DOHH2 (cell line): ENCODE measurements around the gene FAM234B.

ENCODE experiments used
- H3F3A ChIP-seq: fragments of 200-600 bp; sonication (generic), shearing (Covaris generic); 2 replicates; pipeline ENCODE4 v1.6.0; 2016; ENCODE audit warnings: antibody characterized with exemption, mild to moderate bottlenecking; ENCODE audit not compliant: control insufficient read depth, insufficient read depth
- H3K27ac ChIP-seq: fragments of 200-600 bp; sonication (generic); 2 replicates; pipeline ENCODE4 v1.5.1; 2014; ENCODE audit warnings: low read depth, mild to moderate bottlenecking, low read length, moderate library complexity
- H3K27me3 ChIP-seq: fragments of 200-600 bp; sonication (generic); 2 replicates; pipeline ENCODE4 v1.6.1; 2014; ENCODE audit warnings: mild to moderate bottlenecking, low read length, mixed read lengths; ENCODE audit not compliant: control insufficient read depth
- H3K36me3 ChIP-seq: fragments of 200-600 bp; sonication (generic); 2 replicates; pipeline ENCODE4 v1.6.1; 2014; ENCODE audit warnings: mild to moderate bottlenecking, low read length, moderate library complexity, mixed read lengths; ENCODE audit not compliant: control insufficient read depth
- H3K4me1 ChIP-seq: fragments of 200-600 bp; sonication (generic); 2 replicates; pipeline ENCODE4 v1.6.1; 2014; ENCODE audit warnings: mild to moderate bottlenecking, low read length, mixed read lengths; ENCODE audit not compliant: control insufficient read depth
- H3K4me2 ChIP-seq: fragments of 200-600 bp; sonication (generic); 2 replicates; pipeline ENCODE4 v1.6.0; 2014; ENCODE audit warnings: mild to moderate bottlenecking, low read length, moderate library complexity
- H3K4me3 ChIP-seq: fragments of 200-600 bp; sonication (generic); 2 replicates; pipeline ENCODE4 v1.5.1; 2014; ENCODE audit warnings: mild to moderate bottlenecking, low read length, mixed read lengths
- H3K79me2 ChIP-seq: fragments of 200-600 bp; sonication (generic); 2 replicates; pipeline ENCODE4 v1.6.1; 2014; ENCODE audit warnings: mild to moderate bottlenecking, low read length, mixed read lengths; ENCODE audit not compliant: control insufficient read depth
- H3K9me2 ChIP-seq: fragments of 200-600 bp; sonication (generic); replicated peaks from 2 replicates; pipeline ENCODE4 v1.6.1; 2014; ENCODE audit warnings: mild to moderate bottlenecking, low read length, mixed read lengths; ENCODE audit not compliant: control insufficient read depth
- H3K9me3 ChIP-seq: fragments of 200-600 bp; sonication (generic); 2 replicates; pipeline ENCODE4 v1.6.1; 2014; ENCODE audit warnings: antibody characterized with exemption, low read length, mixed read lengths; ENCODE audit not compliant: control insufficient read depth, insufficient read depth
- H4K20me1 ChIP-seq: fragments of 200-600 bp; sonication (generic); 2 replicates; pipeline ENCODE4 v1.6.0; 2014; ENCODE audit warnings: low read depth, mild to moderate bottlenecking, antibody characterized with exemption, low read length, moderate library complexity; ENCODE audit not compliant: control insufficient read depth, insufficient read depth
- EZH2phosphoT487 ChIP-seq: fragments of 200-600 bp; sonication (generic); IDR thresholded peaks from 2 replicates; pipeline ENCODE4 v1.6.1; 2017; ENCODE audit warnings: borderline replicate concordance, mild to moderate bottlenecking, antibody characterized with exemption, low read length, moderate library complexity, mixed read lengths
- TF ChIP-seq, protein P1 (sequence below): fragments of 200-600 bp; sonication (generic); IDR thresholded peaks from one replicate; pipeline ENCODE4 v1.5.1; 2014; ENCODE audit warnings: antibody characterized with exemption, mild to moderate bottlenecking, low read depth, low read length; ENCODE audit not compliant: poor library complexity, severe bottlenecking

FAM234B gene

DNA sequence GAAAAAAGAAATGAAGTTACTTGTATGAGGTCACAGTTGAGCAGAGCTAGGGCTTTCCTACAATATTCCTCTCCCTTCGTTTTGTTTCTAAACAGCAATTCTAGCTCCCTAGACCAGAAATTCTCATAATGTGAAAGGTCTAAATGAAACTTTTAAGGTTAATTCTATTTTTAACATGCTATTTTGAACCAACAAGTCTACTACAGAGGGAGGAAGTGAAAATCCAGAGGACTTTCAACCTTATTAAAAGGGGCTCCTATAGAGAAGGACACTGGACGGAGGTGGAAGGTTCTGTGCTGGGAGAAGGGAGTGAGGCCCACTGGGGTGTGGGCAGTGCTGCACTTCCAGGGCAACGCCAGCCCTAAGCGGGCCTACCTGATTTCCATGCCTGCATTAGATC lies 45.9 kb downstream of the FAM234B start:
- TF ChIP-seq, protein P1, sequence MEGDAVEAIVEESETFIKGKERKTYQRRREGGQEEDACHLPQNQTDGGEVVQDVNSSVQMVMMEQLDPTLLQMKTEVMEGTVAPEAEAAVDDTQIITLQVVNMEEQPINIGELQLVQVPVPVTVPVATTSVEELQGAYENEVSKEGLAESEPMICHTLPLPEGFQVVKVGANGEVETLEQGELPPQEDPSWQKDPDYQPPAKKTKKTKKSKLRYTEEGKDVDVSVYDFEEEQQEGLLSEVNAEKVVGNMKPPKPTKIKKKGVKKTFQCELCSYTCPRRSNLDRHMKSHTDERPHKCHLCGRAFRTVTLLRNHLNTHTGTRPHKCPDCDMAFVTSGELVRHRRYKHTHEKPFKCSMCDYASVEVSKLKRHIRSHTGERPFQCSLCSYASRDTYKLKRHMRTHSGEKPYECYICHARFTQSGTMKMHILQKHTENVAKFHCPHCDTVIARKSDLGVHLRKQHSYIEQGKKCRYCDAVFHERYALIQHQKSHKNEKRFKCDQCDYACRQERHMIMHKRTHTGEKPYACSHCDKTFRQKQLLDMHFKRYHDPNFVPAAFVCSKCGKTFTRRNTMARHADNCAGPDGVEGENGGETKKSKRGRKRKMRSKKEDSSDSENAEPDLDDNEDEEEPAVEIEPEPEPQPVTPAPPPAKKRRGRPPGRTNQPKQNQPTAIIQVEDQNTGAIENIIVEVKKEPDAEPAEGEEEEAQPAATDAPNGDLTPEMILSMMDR: no peak
- no peak for TF ChIP-seq EZH2phosphoT487
- Histone ChIP-seq H3K79me2 (no peaks in the 10 kb centered on the region), H3K4me3 (no peak overlapping the region), H3K4me2 (no peak overlapping the region), H3F3A (no peaks in the 10 kb centered on the region), H3K4me1 (peaks cover 6% of the 10 kb centered on the region), H4K20me1 (no peaks in the 10 kb centered on the region), H3K9me3 (no peaks in the 10 kb centered on the region), H3K36me3 (no peaks in the 10 kb centered on the region), H3K27ac (no peak overlapping the region), H3K27me3 (no peaks in the 10 kb centered on the region), H3K9me2 (no peaks in the 10 kb centered on the region)

DNA sequence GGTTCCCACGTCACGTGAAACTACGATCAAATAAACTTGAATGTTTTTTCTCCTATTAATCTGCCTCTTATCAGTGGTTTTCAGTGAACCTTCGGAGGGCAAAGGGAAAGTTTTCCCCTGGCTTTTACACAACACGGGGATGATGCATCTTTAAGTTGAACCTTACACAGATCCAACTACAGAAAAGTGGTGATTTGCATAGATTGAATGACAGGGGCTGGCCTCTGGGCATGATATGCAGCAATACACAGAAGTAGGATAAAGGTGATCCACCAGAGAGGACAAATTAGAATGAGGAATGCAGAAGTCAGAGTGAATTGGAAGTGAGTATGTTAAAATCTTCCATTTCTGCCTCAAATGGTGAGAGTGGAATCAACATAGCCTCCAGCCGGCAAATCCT lies 47.7 kb downstream of the FAM234B start:
- Histone ChIP-seq H3K4me1 (peaks cover 6% of the 10 kb centered on the region), H3K27me3 (no peaks in the 10 kb centered on the region), H3K79me2 (no peaks in the 10 kb centered on the region), H3K36me3 (no peaks in the 10 kb centered on the region), H3F3A (no peaks in the 10 kb centered on the region), H3K4me2 (no peak overlapping the region), H4K20me1 (no peaks in the 10 kb centered on the region), H3K9me2 (no peaks in the 10 kb centered on the region), H3K27ac (no peak overlapping the region), H3K9me3 (no peaks in the 10 kb centered on the region), H3K4me3 (no peak overlapping the region)
- TF ChIP-seq EZH2phosphoT487: no peak
- TF ChIP-seq, protein P1: no peak

DNA sequence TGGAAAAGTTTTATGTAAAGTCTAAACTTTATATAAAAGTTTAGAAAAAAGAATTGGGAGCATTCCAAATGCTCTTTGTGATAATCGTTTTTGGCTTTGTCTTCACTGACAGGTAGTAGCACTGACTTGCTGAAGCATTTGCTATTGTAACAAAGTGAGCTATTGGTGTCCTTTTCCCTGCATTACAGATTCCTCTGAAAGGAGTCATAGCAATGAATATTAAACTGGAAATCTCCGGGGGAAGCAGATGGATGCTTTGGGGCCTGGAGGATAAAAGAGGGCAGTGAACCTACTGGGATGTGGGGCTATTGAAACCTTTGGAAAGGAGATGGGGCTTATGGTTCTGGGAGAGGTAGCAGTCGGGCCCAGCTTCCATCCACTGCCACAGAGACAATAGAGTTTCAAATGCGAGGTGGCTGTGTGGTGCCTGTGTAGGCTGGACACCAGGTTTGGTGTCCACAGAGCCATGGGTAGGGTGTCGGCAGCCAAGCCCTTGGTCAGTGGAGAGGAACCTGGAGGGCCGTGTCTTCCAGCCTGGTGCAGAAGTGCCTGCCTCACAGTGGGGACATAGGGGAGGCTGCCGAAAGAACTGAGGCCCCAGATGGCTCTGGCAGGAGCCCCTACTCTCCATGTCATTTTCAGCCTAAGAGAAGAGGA lies 49.1 kb downstream of the FAM234B start:
- Histone ChIP-seq H3K4me3 (no peak overlapping the region), H3K4me1 (peaks cover 20% of the 10 kb centered on the region), H3K79me2 (no peaks in the 10 kb centered on the region), H3K9me3 (no peaks in the 10 kb centered on the region), H3K27ac (no peak overlapping the region), H4K20me1 (no peaks in the 10 kb centered on the region), H3K27me3 (no peaks in the 10 kb centered on the region), H3K4me2 (no peak overlapping the region), H3K9me2 (no peaks in the 10 kb centered on the region), H3K36me3 (no peaks in the 10 kb centered on the region), H3F3A (peaks cover under 1% of the 10 kb centered on the region; the same call in 1 of the 2 replicates)
- TF ChIP-seq, protein P1: no peak
- no peak for TF ChIP-seq EZH2phosphoT487
